ENCODE data around the gene OR2G3. TPM values are rescaled to one million over a fixed set of nuclear protein-coding genes. Genes with fewer than 3 reads are reported as not detected.

The OR2G3 gene
- total RNA-seq: not detected

DNA sequence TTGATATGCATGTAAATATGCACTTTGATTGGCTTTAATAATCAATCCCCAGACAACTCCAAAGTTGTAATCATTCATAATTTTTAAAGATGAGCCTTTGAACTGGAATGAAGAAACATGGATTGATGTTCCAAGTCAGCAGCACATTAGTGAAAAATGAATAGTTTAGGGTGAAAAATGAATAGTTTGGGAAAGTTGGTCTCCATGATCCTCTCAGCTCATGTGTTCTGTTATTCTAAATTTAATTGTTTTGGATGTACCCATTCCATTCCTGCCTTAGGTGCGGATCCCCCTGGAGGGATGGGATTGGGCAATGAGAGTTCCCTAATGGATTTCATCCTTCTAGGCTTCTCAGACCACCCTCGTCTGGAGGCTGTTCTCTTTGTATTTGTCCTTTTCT lies at the start of gene OR2G3:
Gene OR2G3 (plus strand): TSS at position 301 of the 400 bp plus-strand sequence. CDS start 0 bp downstream, at position 301.
- DNase-seq (no peak), ATAC-seq (no peak)
- Mint-ChIP-seq H3K36me3 (no peaks in the 10 kb centered on the region), H3K9me3 (ENCODE audit: low read depth) (no peaks in the 10 kb centered on the region), H3K27ac (no peak within 1 kb of the TSS), H3K4me3 (no peak within 1 kb of the TSS), H3K4me1 (no peaks in the 10 kb centered on the region), H3K27me3 (no peaks in the 10 kb centered on the region)
- CTCF ChIA-PET: no interaction called here

DNA sequence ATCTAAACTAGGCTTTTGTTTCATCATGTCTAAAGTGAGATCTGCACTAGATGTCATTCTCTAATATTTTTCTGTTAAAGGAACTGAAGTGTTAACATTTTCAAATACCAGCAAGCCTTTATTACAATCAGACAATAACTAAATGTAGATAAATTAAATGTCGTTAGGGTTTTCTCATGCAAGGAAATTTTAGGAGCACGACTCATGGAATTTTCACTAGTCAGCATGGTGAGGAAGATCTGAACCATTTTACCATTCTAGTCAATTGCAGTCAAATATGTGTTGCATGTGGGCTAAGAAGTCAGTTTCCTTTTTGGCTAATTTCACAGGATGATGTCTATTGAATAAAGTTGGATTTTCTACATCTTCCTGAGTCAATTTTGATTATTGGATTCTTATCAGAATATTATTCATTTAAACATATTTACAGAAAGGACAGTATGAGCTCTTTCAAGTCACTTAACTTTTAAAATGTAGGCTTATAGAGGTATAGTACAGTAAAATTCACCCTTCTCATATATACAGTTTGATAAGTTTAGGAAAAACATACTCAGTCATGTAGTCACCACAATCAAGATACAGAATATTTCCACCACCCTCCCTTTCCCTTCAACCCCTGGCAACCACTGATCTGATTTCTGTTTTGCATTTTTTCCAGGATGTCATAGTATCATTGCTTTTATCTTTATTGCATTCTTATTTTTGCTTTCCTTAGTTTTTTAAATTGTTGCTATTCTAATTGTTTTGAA lies 47.3 kb upstream of the OR2G3 start:
- ATAC-seq (no peak), DNase-seq (no peak)
- H3K4me1 Mint-ChIP-seq: no peaks in the 10 kb centered on the region
- no peaks in the 10 kb centered on the region for H3K9me3 Mint-ChIP-seq (ENCODE audit: low read depth)
- no peak overlapping the region for H3K27ac Mint-ChIP-seq
- H3K27me3 Mint-ChIP-seq: no peaks in the 10 kb centered on the region
- CTCF ChIA-PET: no interaction called here
- no peaks in the 10 kb centered on the region for H3K36me3 Mint-ChIP-seq
- no peak overlapping the region for H3K4me3 Mint-ChIP-seq

GRCh38 chr1:247561711-247562110 lies 43.7 kb upstream of the OR2G3 start:
- CTCF ChIA-PET: no interaction called here
- no peak overlapping the region for H3K27ac Mint-ChIP-seq
- DNase-seq: no peak

DNA sequence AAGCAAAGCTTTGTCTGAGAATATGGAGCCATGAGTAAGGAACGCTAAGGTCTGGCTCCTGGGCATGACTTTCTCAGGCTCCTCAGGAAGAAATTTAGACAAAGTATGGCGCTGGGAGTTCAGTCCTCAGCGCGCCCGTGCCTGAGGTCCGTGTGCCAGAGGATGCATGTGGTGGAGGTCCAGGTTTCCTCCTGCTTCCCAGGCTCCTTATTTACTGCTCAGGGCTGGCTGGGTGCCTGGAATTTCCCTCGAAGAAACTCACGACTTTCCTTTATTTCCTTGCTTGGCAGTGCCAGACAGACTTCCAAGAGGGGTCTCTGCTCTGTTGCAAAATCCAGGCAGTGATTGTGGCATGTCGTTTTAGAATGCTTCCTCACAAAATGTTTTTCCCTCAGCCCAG lies 43.2 kb upstream of the OR2G3 start:
- Mint-ChIP-seq H3K27me3 (no peaks in the 10 kb centered on the region), H3K36me3 (no peaks in the 10 kb centered on the region), H3K4me1 (no peaks in the 10 kb centered on the region), H3K4me3 (no peak overlapping the region), H3K9me3 (ENCODE audit: low read depth) (no peaks in the 10 kb centered on the region), H3K27ac (no peak overlapping the region)
- no peak for ATAC-seq
- no peak for DNase-seq
- CTCF ChIA-PET: no interaction called here

More at GRCh38 chr1:247561711-247562110, 43.7 kb upstream of the OR2G3 start:
- H3K4me3 Mint-ChIP-seq: no peak overlapping the region
- H3K27me3 Mint-ChIP-seq: no peaks in the 10 kb centered on the region
- H3K4me1 Mint-ChIP-seq: no peaks in the 10 kb centered on the region
- ATAC-seq: no peak
- H3K36me3 Mint-ChIP-seq: no peaks in the 10 kb centered on the region
- no peaks in the 10 kb centered on the region for H3K9me3 Mint-ChIP-seq (ENCODE audit: low read depth)

DNA sequence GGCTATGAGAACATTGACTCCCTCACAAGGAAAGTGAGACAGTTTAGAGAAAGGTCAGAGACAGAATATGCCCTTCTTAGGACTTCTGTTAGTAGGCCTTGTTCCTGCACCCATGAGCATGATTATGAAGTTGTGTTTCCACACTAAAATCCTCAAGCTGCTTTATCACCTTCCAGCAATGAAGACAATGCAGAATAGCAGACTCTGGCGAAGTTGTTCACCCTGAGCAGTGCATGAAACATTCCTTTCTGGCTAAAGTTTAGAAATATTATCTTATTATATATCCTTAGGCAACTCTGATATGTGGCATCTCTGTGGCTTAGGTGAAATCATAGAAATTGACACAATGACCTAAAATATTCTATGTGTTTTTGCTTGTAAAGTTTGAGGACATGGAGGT lies 31.1 kb upstream of the OR2G3 start:
- CTCF ChIA-PET: interaction anchor here (1.2 kb wide), 1 partner anchor 185 kb away, joined by 3 read pairs; no protein-coding TSS in a partner anchor
- Mint-ChIP-seq H3K4me3 (no peak overlapping the region), H3K36me3 (peaks cover 1% of the 10 kb centered on the region)

GRCh38 chr1:247574664-247575063 lies 30.7 kb upstream of the OR2G3 start:
- ATAC-seq (no peak), DNase-seq (no peak)
- Mint-ChIP-seq H3K36me3 (peaks cover 1% of the 10 kb centered on the region), H3K27me3 (no peaks in the 10 kb centered on the region), H3K9me3 (ENCODE audit: low read depth) (no peaks in the 10 kb centered on the region), H3K4me3 (no peak overlapping the region), H3K4me1 (no peaks in the 10 kb centered on the region), H3K27ac (no peak overlapping the region)
- CTCF ChIA-PET: interaction anchor here (1.2 kb wide), 1 partner anchor 185 kb away, joined by 3 read pairs; no protein-coding TSS in a partner anchor

More for the DNA sequence above, 31.1 kb upstream of the OR2G3 start:
- H3K27ac Mint-ChIP-seq: no peak overlapping the region
- H3K9me3 Mint-ChIP-seq (ENCODE audit: low read depth): no peaks in the 10 kb centered on the region
- no peaks in the 10 kb centered on the region for H3K4me1 Mint-ChIP-seq
- DNase-seq (no peak), ATAC-seq (no peak)
- no peaks in the 10 kb centered on the region for H3K27me3 Mint-ChIP-seq

DNA sequence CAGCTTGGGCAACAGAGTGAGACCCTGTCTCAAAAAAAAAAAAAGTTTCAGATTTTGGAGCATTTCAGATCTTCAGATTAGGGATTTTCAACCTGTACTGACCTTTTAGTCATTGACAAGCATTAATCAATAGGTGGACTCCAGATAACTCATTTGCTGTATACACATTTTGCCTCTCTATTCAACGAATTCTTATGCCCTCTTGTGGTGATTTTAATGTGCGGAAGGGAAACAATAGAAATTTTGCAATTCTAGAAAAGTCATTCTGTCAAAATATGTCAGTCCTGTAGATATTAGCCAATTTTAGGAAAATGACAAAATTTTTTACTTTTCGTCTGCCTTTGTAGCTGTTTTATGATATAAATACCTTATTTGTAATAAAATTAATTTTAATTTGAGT lies 28.9 kb upstream of the OR2G3 start:
- Mint-ChIP-seq H3K9me3 (ENCODE audit: low read depth) (no peaks in the 10 kb centered on the region), H3K27ac (no peak overlapping the region), H3K36me3 (peaks cover 1% of the 10 kb centered on the region), H3K4me1 (no peaks in the 10 kb centered on the region), H3K27me3 (no peaks in the 10 kb centered on the region), H3K4me3 (no peak overlapping the region)
- DNase-seq (no peak), ATAC-seq (no peak)
- CTCF ChIA-PET: interaction anchor here (0.6 kb wide), 1 partner anchor 187 kb away, joined by 3 read pairs; no protein-coding TSS in a partner anchor

DNA sequence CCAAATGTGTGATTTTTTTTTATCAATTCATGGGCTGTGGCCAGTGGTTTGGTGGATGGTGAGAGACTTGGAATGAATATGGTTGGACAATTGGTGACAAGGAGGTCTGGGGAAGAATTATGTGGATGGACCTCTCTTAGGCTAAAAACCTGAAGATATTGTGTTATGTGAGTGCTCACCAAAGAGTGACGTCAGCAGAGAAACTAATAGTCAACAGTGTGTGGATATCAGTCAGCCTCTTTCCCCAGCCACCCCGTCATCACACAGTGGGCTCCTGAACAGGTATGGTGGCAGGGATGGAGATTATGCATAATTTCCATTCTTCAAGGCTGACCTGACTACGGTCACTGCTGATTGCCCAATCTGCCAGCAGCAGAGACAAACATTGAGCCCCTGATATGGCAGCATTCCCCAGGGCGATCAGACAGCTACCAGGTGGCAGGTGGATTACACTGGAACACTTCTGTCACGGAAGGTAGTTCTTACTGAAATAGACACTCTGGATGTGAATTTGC lies 26.4 kb upstream of the OR2G3 start:
- H3K9me3 Mint-ChIP-seq (ENCODE audit: low read depth): no peaks in the 10 kb centered on the region
- ATAC-seq (no peak), DNase-seq (no peak)
- no peaks in the 10 kb centered on the region for H3K4me1 Mint-ChIP-seq
- H3K4me3 Mint-ChIP-seq: no peak overlapping the region
- no peaks in the 10 kb centered on the region for H3K36me3 Mint-ChIP-seq
- no peaks in the 10 kb centered on the region for H3K27me3 Mint-ChIP-seq
- H3K27ac Mint-ChIP-seq: no peak overlapping the region
- CTCF ChIA-PET: no interaction called here

DNA sequence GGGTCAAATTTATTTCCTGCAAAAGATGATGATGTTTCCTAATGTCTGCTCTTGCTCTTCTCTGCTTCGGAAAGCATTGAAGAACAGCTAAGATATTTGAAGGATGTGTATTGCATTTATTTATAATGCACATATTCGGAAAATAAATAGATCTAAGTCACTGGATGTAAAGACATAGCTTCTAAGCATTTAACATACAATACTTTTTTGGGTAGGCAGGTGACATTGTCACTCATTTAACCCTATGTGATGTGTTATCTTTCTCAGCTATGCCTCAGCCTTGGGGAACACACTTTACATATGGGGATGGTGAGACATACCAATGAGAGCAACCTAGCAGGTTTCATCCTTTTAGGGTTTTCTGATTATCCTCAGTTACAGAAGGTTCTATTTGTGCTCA lies 17.3 kb upstream of the OR2G3 start, which contains the start of gene OR2G2:
Gene OR2G2 (plus strand): TSS at position 301 of the 400 bp plus-strand sequence. CDS start 0 bp downstream, at position 301.
- Mint-ChIP-seq H3K27ac (no peak within 1 kb of the TSS), H3K4me1 (no peaks in the 10 kb centered on the region), H3K27me3 (no peaks in the 10 kb centered on the region), H3K4me3 (no peak within 1 kb of the TSS), H3K36me3 (no peaks in the 10 kb centered on the region), H3K9me3 (ENCODE audit: low read depth) (no peaks in the 10 kb centered on the region)
- DNase-seq: no peak
- CTCF ChIA-PET: no interaction called here
- ATAC-seq: no peak

GRCh38 chr1:247613405-247613804 lies 8.0 kb downstream of the OR2G3 start:
- no peaks in the 10 kb centered on the region for H3K4me1 Mint-ChIP-seq
- no peak overlapping the region for H3K4me3 Mint-ChIP-seq
- H3K9me3 Mint-ChIP-seq (ENCODE audit: low read depth): no peaks in the 10 kb centered on the region
- no peak overlapping the region for H3K27ac Mint-ChIP-seq
- DNase-seq: no peak
- no peak for ATAC-seq
- CTCF ChIA-PET: no interaction called here
- H3K36me3 Mint-ChIP-seq: no peaks in the 10 kb centered on the region
- no peaks in the 10 kb centered on the region for H3K27me3 Mint-ChIP-seq

- H3K27ac Mint-ChIP-seq: no peak overlapping the region
- CTCF ChIA-PET: no interaction called here
- H3K4me1 Mint-ChIP-seq: no peaks in the 10 kb centered on the region
- H3K27me3 Mint-ChIP-seq: no peaks in the 10 kb centered on the region
- no peak for ATAC-seq
- no peaks in the 10 kb centered on the region for H3K9me3 Mint-ChIP-seq (ENCODE audit: low read depth)
- H3K4me3 Mint-ChIP-seq: no peak overlapping the region
- H3K36me3 Mint-ChIP-seq: no peaks in the 10 kb centered on the region
- DNase-seq: no peak
Observed at GRCh38 chr1:247614625-247615024, 9.2 kb downstream of the OR2G3 start.

DNA sequence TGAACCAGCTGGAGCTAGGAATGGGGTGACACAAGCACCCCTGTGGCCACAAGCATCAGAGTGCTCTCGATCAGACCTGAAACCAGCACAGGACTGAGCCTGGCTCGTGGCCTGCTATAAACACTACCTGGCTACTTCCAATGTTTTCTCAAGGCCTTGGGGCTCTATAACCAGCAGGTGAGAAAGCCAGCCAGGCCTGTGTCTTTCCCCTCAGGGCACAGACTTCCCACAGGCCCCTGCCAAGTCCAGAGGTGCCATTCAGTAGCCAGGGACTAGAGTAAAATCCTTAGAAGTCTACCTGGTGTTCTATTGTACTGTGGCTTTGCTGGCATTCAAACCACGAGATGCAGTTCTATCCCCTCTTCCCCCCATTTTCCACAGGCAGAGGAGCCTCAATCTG lies 22.6 kb downstream of the OR2G3 start:
- peaks cover 2% of the 10 kb centered on the region for H3K9me3 Mint-ChIP-seq (ENCODE audit: low read depth)
- no peak for ATAC-seq
- no peaks in the 10 kb centered on the region for H3K36me3 Mint-ChIP-seq
- H3K27ac Mint-ChIP-seq: no peak overlapping the region
- no peaks in the 10 kb centered on the region for H3K27me3 Mint-ChIP-seq
- no peak overlapping the region for H3K4me3 Mint-ChIP-seq
- CTCF ChIA-PET: no interaction called here
- no peak for DNase-seq
- no peaks in the 10 kb centered on the region for H3K4me1 Mint-ChIP-seq

- CTCF ChIA-PET: no interaction called here
- H3K27me3 Mint-ChIP-seq: peaks cover 5% of the 10 kb centered on the region
- no peaks in the 10 kb centered on the region for H3K36me3 Mint-ChIP-seq
- H3K9me3 Mint-ChIP-seq (ENCODE audit: low read depth): no peaks in the 10 kb centered on the region
- ATAC-seq: no peak
- DNase-seq: no peak
- no peak overlapping the region for H3K27ac Mint-ChIP-seq
- H3K4me1 Mint-ChIP-seq: no peaks in the 10 kb centered on the region
- H3K4me3 Mint-ChIP-seq: no peak overlapping the region
Observed at GRCh38 chr1:247638011-247638410, 32.6 kb downstream of the OR2G3 start.

DNA sequence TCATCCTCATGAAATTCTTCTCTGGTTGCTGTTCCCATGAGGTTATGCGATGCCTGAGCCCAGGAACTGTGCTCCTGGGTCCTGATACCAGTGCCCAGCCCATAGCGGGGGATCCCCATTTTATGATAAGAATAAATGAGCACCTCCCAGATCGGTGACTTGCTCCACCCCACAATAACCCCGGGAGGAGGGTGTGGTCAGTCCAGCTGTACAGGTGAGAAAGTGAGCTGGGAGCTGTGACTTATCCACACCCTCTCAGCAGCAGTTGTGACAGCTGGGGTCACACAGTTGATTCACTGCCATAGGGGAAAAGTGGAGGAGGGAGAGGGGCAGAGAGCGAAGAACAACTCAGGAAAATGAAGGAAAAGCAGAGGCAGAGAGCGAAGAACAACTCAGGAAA lies 33.4 kb downstream of the OR2G3 start:
- no peak for ATAC-seq
- Mint-ChIP-seq H3K27me3 (peaks cover 5% of the 10 kb centered on the region), H3K4me3 (no peak overlapping the region), H3K4me1 (no peaks in the 10 kb centered on the region), H3K36me3 (no peaks in the 10 kb centered on the region), H3K9me3 (ENCODE audit: low read depth) (no peaks in the 10 kb centered on the region), H3K27ac (no peak overlapping the region)
- CTCF ChIA-PET: no interaction called here
- no peak for DNase-seq

All from activated CD8-positive, alpha-beta memory T cell treated with anti-CD3 and anti-CD28 coated beads, Interleukin-2, amount 10 ng/mL, durations not matched to agents 7 days and 5 days (primary cell).